RWPE2 (cell line): ENCODE results near the gene LRMDA.

ENCODE experiments used
- ATAC-seq: fragments of 200-7000 bp; cut with Tn5 transposase; 3 replicates; pipeline ENCODE4 v1.9.1; 2021; ENCODE audit warnings: low read depth
- DNase-seq: peaks from one replicate; pipeline ENCODE4 v3.0.0-alpha.2; 2020; ENCODE audit warnings: low spot score
- H3K27ac ChIP-seq: fragments of 450-650 bp; 2 replicates; pipeline ENCODE4 v1.5.1; 2017; ENCODE audit warnings: mild to moderate bottlenecking; ENCODE audit not compliant: poor library complexity, severe bottlenecking
- H3K27me3 ChIP-seq: fragments of 250-450 bp; sonication (Bioruptor Pico); 2 replicates; pipeline ENCODE4 v1.5.1; 2021; ENCODE audit warnings: mild to moderate bottlenecking, moderate library complexity; ENCODE audit not compliant: insufficient read depth, poor library complexity, severe bottlenecking
- H3K36me3 ChIP-seq: fragments of 250-450 bp; sonication (Bioruptor Pico); 2 replicates; pipeline ENCODE4 v1.5.1; 2020; ENCODE audit warnings: low read depth, mild to moderate bottlenecking, moderate library complexity
- H3K4me1 ChIP-seq: fragments of 250-450 bp; sonication (Bioruptor Pico); 2 replicates; pipeline ENCODE4 v1.5.1; 2021; ENCODE audit warnings: mild to moderate bottlenecking, moderate library complexity; ENCODE audit not compliant: insufficient read depth, poor library complexity, severe bottlenecking
- H3K4me3 ChIP-seq: fragments of 250-450 bp; sonication (Bioruptor Pico); 2 replicates; pipeline ENCODE4 v1.5.1; 2021; ENCODE audit warnings: mild to moderate bottlenecking, moderate library complexity; ENCODE audit not compliant: severe bottlenecking
- H3K9me3 ChIP-seq: fragments of 250-450 bp; sonication (Bioruptor Pico); 2 replicates; pipeline ENCODE4 v1.5.1; 2021; ENCODE audit warnings: mild to moderate bottlenecking, moderate library complexity; ENCODE audit not compliant: severe bottlenecking
- CTCF ChIP-seq: fragments of 450-650 bp; IDR thresholded peaks from one replicate; pipeline ENCODE4 v1.5.1; 2017; ENCODE audit warnings: mild to moderate bottlenecking, moderate library complexity; ENCODE audit not compliant: poor library complexity, severe bottlenecking

Gene LRMDA

GRCh38 chr10:75634947-75635346 lies 203.5 kb downstream of the LRMDA start:
- no peak for DNase-seq
- no peak for ATAC-seq
- H3K4me3 ChIP-seq: no peak overlapping the region
- H3K27ac ChIP-seq: no peak overlapping the region
- no peaks in the 10 kb centered on the region for H3K9me3 ChIP-seq
- H3K36me3 ChIP-seq: no peaks in the 10 kb centered on the region
- peaks cover 8% of the 10 kb centered on the region for H3K27me3 ChIP-seq
- no peak for TF ChIP-seq CTCF
- H3K4me1 ChIP-seq: no peaks in the 10 kb centered on the region

GRCh38 chr10:75638752-75639151 lies 207.3 kb downstream of the LRMDA start:
- Histone ChIP-seq H3K27me3 (peaks cover 15% of the 10 kb centered on the region), H3K9me3 (no peaks in the 10 kb centered on the region), H3K27ac (no peak overlapping the region), H3K4me1 (no peaks in the 10 kb centered on the region), H3K36me3 (no peaks in the 10 kb centered on the region), H3K4me3 (no peak overlapping the region)
- no peak for DNase-seq
- TF ChIP-seq CTCF: no peak
- no peak for ATAC-seq

- Histone ChIP-seq H3K27me3 (peaks cover 15% of the 10 kb centered on the region), H3K9me3 (no peaks in the 10 kb centered on the region), H3K4me3 (no peak overlapping the region), H3K27ac (no peak overlapping the region), H3K4me1 (no peaks in the 10 kb centered on the region), H3K36me3 (no peaks in the 10 kb centered on the region)
- TF ChIP-seq CTCF: no peak
- no peak for DNase-seq
- no peak for ATAC-seq
Measured at GRCh38 chr10:75639736-75640135, 208.3 kb downstream of the LRMDA start.

- ATAC-seq (no peak), DNase-seq (no peak)
- TF ChIP-seq CTCF: no peak
Measured at GRCh38 chr10:75640381-75640780, 209.0 kb downstream of the LRMDA start.

GRCh38 chr10:75640803-75641202 lies 209.4 kb downstream of the LRMDA start:
- no peak for TF ChIP-seq CTCF
- no peaks in the 10 kb centered on the region for H3K36me3 ChIP-seq

More at GRCh38 chr10:75640381-75640780, 209.0 kb downstream of the LRMDA start:
- Histone ChIP-seq H3K4me1 (no peaks in the 10 kb centered on the region), H3K4me3 (no peak overlapping the region), H3K9me3 (no peaks in the 10 kb centered on the region), H3K27me3 (peaks cover 15% of the 10 kb centered on the region), H3K36me3 (no peaks in the 10 kb centered on the region), H3K27ac (no peak overlapping the region)

More at GRCh38 chr10:75640803-75641202, 209.4 kb downstream of the LRMDA start:
- Histone ChIP-seq H3K27ac (no peak overlapping the region), H3K4me1 (no peaks in the 10 kb centered on the region), H3K27me3 (peaks cover 15% of the 10 kb centered on the region), H3K9me3 (no peaks in the 10 kb centered on the region), H3K4me3 (no peak overlapping the region)
- ATAC-seq: no peak
- no peak for DNase-seq
